Ovary (tissue), 3 donors: Measurements from ENCODE around the gene JARID2.

Experiments
- EP300 ChIP-seq: sonication (generic); formaldehyde crosslinking; IDR thresholded peaks from one replicate; pipeline ENCODE4 v1.6.1; 2017; ENCODE audit warnings: antibody characterized with exemption
- POLR2A ChIP-seq: fragments of 450-650 bp; IDR thresholded peaks from one replicate; pipeline ENCODE4 v1.6.1; 2017; ENCODE audit warnings: antibody characterized with exemption, mild to moderate bottlenecking, moderate library complexity
- TF ChIP-seq, protein P1 (sequence below), 3 donors: fragments of 450-650 bp in 2 of 3; fragments of 200-600 bp in 1 of 3; IDR thresholded peaks; one replicate each; pipeline versions ENCODE4 v1.5.1 to v1.8.0; 2016 to 2022; ENCODE audit warnings: antibody characterized with exemption in 3 of 3, mild to moderate bottlenecking in 1 of 3
- donor health status: DM: no; HTN: no; CAD: no.

DNA sequence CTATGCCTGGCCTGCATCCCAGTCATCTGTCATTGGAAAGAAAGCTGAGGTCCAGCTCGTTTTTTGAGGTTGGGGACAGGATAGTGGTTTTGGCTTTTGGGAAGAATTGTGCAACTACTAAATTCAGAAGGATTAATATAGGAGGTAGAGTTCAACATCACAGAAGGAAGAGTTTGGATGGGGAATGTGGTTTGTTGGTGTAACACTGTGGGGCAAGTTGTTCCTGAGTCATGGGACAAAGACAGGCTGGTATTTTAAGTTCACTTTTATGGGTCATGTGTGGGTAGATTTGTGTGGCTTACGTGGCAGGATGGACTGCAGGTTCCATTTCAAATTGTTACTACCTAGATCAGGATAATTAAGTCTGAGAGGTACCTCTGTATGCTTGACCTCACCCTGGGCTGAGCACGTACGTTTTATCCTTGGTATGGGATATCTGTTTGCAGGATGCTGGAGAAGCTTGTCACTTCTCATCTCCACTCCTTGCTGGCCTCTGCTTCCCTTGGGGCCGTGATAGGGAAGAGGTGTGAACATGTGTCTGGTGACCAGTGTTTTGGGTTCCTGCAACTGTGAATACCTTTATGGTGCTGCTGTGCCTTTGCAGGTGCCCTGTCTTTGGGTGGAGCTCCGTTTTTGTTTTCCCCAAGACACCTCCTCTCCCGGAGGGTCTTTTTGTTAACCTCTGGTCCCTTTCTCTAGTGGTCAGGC, 177.6 kb downstream of the JARID2 start:
- TF ChIP-seq EP300 (no peak), POLR2A (no peak)
- TF ChIP-seq, protein P1, sequence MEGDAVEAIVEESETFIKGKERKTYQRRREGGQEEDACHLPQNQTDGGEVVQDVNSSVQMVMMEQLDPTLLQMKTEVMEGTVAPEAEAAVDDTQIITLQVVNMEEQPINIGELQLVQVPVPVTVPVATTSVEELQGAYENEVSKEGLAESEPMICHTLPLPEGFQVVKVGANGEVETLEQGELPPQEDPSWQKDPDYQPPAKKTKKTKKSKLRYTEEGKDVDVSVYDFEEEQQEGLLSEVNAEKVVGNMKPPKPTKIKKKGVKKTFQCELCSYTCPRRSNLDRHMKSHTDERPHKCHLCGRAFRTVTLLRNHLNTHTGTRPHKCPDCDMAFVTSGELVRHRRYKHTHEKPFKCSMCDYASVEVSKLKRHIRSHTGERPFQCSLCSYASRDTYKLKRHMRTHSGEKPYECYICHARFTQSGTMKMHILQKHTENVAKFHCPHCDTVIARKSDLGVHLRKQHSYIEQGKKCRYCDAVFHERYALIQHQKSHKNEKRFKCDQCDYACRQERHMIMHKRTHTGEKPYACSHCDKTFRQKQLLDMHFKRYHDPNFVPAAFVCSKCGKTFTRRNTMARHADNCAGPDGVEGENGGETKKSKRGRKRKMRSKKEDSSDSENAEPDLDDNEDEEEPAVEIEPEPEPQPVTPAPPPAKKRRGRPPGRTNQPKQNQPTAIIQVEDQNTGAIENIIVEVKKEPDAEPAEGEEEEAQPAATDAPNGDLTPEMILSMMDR (IDR thresholded peaks at IDR 0.05) = no peak
